GM23338 (cell line): ENCODE data around the gene MEF2A. TPM values are rescaled to one million over a fixed set of nuclear protein-coding genes. Genes with fewer than 3 reads are reported as not detected.

ENCODE experiments used
- ATAC-seq: fragments of 200-7000 bp; cut with Tn5 transposase; 3 replicates; pipeline ENCODE4 v1.9.1; 2020
- DNase-seq: peaks from one replicate; pipeline ENCODE4 v3.0.0-alpha.2; 2015; ENCODE audit warnings: low spot score
- H2AFZ ChIP-seq: fragments of 200-600 bp; sonication (generic); 2 replicates; pipeline ENCODE4 v1.8.0; 2016; ENCODE audit warnings: antibody characterized with exemption, mild to moderate bottlenecking, moderate library complexity
- H3F3A ChIP-seq: fragments of 200-600 bp; sonication (generic); replicated peaks from 2 replicates; pipeline ENCODE4 v1.8.0; 2017; ENCODE audit warnings: antibody characterized with exemption, mixed run types, low read depth
- H3K27ac ChIP-seq: fragments of 200-600 bp; sonication (generic); 2 replicates; pipeline ENCODE4 v1.6.1; 2016; ENCODE audit warnings: low read depth
- H3K27me3 ChIP-seq: fragments of 200-600 bp; sonication (generic); 2 replicates; pipeline ENCODE4 v1.8.0; 2016; ENCODE audit warnings: mild to moderate bottlenecking, mixed run types, moderate library complexity; ENCODE audit not compliant: insufficient read depth
- H3K36me3 ChIP-seq: fragments of 200-600 bp; sonication (generic); 2 replicates; pipeline ENCODE4 v1.8.0; 2016; ENCODE audit warnings: mild to moderate bottlenecking; ENCODE audit not compliant: insufficient read depth
- H3K4me1 ChIP-seq: fragments of 200-600 bp; sonication (generic); 2 replicates; pipeline ENCODE4 v1.8.0; 2016; ENCODE audit warnings: mild to moderate bottlenecking, moderate library complexity; ENCODE audit not compliant: insufficient read depth
- H3K4me2 ChIP-seq: fragments of 200-600 bp; sonication (generic); 2 replicates; pipeline ENCODE4 v1.7.1; 2017; ENCODE audit warnings: mixed run types
- H3K4me3 ChIP-seq: fragments of 200-600 bp; sonication (generic); 2 replicates; pipeline ENCODE4 v1.6.1; 2016; ENCODE audit warnings: mixed run types
- H3K79me2 ChIP-seq: fragments of 200-600 bp; sonication (generic); replicated peaks from 2 replicates; pipeline ENCODE4 v1.8.0; 2017; ENCODE audit warnings: mild to moderate bottlenecking; ENCODE audit not compliant: insufficient read depth
- H3K9me2 ChIP-seq: fragments of 200-600 bp; sonication (generic); 2 replicates; pipeline ENCODE4 v1.8.0; 2017; ENCODE audit not compliant: insufficient read depth
- H4K20me1 ChIP-seq: fragments of 200-600 bp; sonication (generic); replicated peaks from 2 replicates; pipeline ENCODE4 v1.8.0; 2017; ENCODE audit warnings: mild to moderate bottlenecking; ENCODE audit not compliant: insufficient read depth
- H3K27ac Mint-ChIP-seq: 2 replicates; pipeline ENCODE4 v1.8.0; 2020; ENCODE audit warnings: inconsistent platforms, mild to moderate bottlenecking, moderate library complexity, mixed read lengths
- H3K27me3 Mint-ChIP-seq: 3 replicates; pipeline ENCODE4 v1.8.0; 2022; ENCODE audit warnings: low read depth, mild to moderate bottlenecking, moderate library complexity, mixed read lengths, inconsistent platforms; ENCODE audit not compliant: insufficient read depth, poor library complexity
- H3K36me3 Mint-ChIP-seq: 3 replicates; pipeline ENCODE4 v1.8.0; 2021; ENCODE audit warnings: low read depth, mild to moderate bottlenecking, inconsistent platforms, moderate library complexity, mixed read lengths
- H3K4me1 Mint-ChIP-seq: 3 replicates; pipeline ENCODE4 v1.8.0; 2020; ENCODE audit warnings: mild to moderate bottlenecking, inconsistent platforms, mixed read lengths
- H3K4me3 Mint-ChIP-seq: 3 replicates; pipeline ENCODE4 v1.8.0; 2021; ENCODE audit warnings: moderate library complexity, mild to moderate bottlenecking, inconsistent platforms, mixed read lengths
- H3K9me3 Mint-ChIP-seq: 3 replicates; pipeline ENCODE4 v1.8.0; 2020; ENCODE audit warnings: moderate library complexity, mild to moderate bottlenecking, inconsistent platforms, mixed read lengths
- ETS1 ChIP-seq: IDR thresholded peaks from 2 replicates; pipeline ENCODE4 v1.6.1; 2016; ENCODE audit warnings: antibody characterized with exemption
- JUNB ChIP-seq: IDR thresholded peaks from one replicate; pipeline ENCODE4 v1.6.1; 2016; ENCODE audit warnings: antibody characterized with exemption; ENCODE audit not compliant: unreplicated experiment
- STAT1 ChIP-seq: IDR thresholded peaks from one replicate; pipeline ENCODE4 v1.6.1; 2016; ENCODE audit warnings: antibody characterized with exemption; ENCODE audit not compliant: unreplicated experiment
- ZNF114 ChIP-seq: fragments of 250-450 bp; sonication (Bioruptor Pico); IDR thresholded peaks from 2 replicates; pipeline ENCODE4 v1.5.0; 2020; ENCODE audit warnings: mild to moderate bottlenecking, moderate library complexity
- polyA plus RNA-seq: library from polyadenylated mRNA; unstranded; fragments of >200 nt; fragmentation: Nextera tagmentation; extraction: Ambion mirVana; gene quantifications from 2 replicates; pipeline ENCODE4 v1.2.1, GENCODE V29; 2016
- total RNA-seq: library from RNA; depleted of rRNA; stranded (reverse); fragments of >200 nt; shearing (Covaris generic); gene quantifications from 2 replicates; pipeline ENCODE4 v1.2.3, GENCODE V29; 2014
- TF ChIP-seq, protein P1 (sequence below), 2 experiments: fragments of 200-600 bp in 1 of 2; sonication (generic) in 1 of 2; conservative IDR thresholded peaks; 2 replicates each; pipeline versions ENCODE4 v1.5.1 to v1.6.1; 2016 to 2017; ENCODE audit warnings: antibody characterized with exemption in 2 of 2, low read depth in 2 of 2, mild to moderate bottlenecking in 2 of 2, moderate library complexity in 1 of 2
- TF ChIP-seq, protein P2 (sequence below): fragments of 250-450 bp; sonication (Bioruptor Pico); IDR thresholded peaks from 2 replicates; pipeline ENCODE4 v1.5.0; 2020; ENCODE audit warnings: mild to moderate bottlenecking, moderate library complexity

Gene MEF2A
- total and polyA plus RNA-seq, 2 experiments from 2014 or later: 20.3 to 42.3 TPM

DNA sequence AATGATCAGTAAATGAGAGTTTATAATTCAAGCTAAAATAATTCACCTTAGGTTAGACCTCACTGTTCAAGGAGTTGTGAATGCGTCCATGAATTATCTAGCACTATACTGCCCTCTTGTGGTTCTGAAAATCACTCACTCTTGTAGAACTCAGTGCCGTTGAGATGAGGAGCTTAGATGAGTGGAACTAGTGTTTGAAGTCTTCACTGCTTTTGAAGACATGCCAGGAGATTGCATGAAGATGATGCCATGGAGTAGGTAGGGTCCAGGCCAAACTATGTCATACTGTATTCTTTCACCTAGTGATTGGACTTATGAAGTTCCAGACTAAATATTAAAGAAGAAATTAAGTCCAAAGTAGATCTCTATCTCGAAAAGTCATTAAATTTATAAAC is 138.7 kb downstream of the MEF2A start:
- Histone ChIP-seq H3K27ac (no peak overlapping the region), H3F3A (no peaks in the 10 kb centered on the region), H3K4me3 (no peak overlapping the region), H3K27me3 (no peaks in the 10 kb centered on the region), H3K36me3 (no peaks in the 10 kb centered on the region), H3K4me2 (no peak overlapping the region), H3K9me2 (no peaks in the 10 kb centered on the region), H3K4me1 (peaks cover 9% of the 10 kb centered on the region; the same call in 1 of the 2 replicates), H3K79me2 (no peaks in the 10 kb centered on the region), H2AFZ (no peak overlapping the region), H4K20me1 (no peaks in the 10 kb centered on the region)
- H3K9me3 Mint-ChIP-seq: no peaks in the 10 kb centered on the region
- H3K4me1 Mint-ChIP-seq: peaks cover 24% of the 10 kb centered on the region
- H3K27me3 Mint-ChIP-seq: peaks cover 3% of the 10 kb centered on the region
- no peak overlapping the region for H3K4me3 Mint-ChIP-seq
- ATAC-seq (peak; percentile 93), DNase-seq (peak; percentile 94)
- H3K27ac Mint-ChIP-seq: no peak overlapping the region
- no peak for TF ChIP-seq ZNF114 (CRISPR knock-in tag)
- no peak for TF ChIP-seq STAT1
- TF ChIP-seq ETS1: no peak
- TF ChIP-seq, protein P1, sequence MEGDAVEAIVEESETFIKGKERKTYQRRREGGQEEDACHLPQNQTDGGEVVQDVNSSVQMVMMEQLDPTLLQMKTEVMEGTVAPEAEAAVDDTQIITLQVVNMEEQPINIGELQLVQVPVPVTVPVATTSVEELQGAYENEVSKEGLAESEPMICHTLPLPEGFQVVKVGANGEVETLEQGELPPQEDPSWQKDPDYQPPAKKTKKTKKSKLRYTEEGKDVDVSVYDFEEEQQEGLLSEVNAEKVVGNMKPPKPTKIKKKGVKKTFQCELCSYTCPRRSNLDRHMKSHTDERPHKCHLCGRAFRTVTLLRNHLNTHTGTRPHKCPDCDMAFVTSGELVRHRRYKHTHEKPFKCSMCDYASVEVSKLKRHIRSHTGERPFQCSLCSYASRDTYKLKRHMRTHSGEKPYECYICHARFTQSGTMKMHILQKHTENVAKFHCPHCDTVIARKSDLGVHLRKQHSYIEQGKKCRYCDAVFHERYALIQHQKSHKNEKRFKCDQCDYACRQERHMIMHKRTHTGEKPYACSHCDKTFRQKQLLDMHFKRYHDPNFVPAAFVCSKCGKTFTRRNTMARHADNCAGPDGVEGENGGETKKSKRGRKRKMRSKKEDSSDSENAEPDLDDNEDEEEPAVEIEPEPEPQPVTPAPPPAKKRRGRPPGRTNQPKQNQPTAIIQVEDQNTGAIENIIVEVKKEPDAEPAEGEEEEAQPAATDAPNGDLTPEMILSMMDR (conservative IDR thresholded peaks at IDR 0.05; ENCODE audit: low read depth in 2 of 2): peak; percentile 82 to 91
- no peak for TF ChIP-seq JUNB
- TF ChIP-seq, protein P2, sequence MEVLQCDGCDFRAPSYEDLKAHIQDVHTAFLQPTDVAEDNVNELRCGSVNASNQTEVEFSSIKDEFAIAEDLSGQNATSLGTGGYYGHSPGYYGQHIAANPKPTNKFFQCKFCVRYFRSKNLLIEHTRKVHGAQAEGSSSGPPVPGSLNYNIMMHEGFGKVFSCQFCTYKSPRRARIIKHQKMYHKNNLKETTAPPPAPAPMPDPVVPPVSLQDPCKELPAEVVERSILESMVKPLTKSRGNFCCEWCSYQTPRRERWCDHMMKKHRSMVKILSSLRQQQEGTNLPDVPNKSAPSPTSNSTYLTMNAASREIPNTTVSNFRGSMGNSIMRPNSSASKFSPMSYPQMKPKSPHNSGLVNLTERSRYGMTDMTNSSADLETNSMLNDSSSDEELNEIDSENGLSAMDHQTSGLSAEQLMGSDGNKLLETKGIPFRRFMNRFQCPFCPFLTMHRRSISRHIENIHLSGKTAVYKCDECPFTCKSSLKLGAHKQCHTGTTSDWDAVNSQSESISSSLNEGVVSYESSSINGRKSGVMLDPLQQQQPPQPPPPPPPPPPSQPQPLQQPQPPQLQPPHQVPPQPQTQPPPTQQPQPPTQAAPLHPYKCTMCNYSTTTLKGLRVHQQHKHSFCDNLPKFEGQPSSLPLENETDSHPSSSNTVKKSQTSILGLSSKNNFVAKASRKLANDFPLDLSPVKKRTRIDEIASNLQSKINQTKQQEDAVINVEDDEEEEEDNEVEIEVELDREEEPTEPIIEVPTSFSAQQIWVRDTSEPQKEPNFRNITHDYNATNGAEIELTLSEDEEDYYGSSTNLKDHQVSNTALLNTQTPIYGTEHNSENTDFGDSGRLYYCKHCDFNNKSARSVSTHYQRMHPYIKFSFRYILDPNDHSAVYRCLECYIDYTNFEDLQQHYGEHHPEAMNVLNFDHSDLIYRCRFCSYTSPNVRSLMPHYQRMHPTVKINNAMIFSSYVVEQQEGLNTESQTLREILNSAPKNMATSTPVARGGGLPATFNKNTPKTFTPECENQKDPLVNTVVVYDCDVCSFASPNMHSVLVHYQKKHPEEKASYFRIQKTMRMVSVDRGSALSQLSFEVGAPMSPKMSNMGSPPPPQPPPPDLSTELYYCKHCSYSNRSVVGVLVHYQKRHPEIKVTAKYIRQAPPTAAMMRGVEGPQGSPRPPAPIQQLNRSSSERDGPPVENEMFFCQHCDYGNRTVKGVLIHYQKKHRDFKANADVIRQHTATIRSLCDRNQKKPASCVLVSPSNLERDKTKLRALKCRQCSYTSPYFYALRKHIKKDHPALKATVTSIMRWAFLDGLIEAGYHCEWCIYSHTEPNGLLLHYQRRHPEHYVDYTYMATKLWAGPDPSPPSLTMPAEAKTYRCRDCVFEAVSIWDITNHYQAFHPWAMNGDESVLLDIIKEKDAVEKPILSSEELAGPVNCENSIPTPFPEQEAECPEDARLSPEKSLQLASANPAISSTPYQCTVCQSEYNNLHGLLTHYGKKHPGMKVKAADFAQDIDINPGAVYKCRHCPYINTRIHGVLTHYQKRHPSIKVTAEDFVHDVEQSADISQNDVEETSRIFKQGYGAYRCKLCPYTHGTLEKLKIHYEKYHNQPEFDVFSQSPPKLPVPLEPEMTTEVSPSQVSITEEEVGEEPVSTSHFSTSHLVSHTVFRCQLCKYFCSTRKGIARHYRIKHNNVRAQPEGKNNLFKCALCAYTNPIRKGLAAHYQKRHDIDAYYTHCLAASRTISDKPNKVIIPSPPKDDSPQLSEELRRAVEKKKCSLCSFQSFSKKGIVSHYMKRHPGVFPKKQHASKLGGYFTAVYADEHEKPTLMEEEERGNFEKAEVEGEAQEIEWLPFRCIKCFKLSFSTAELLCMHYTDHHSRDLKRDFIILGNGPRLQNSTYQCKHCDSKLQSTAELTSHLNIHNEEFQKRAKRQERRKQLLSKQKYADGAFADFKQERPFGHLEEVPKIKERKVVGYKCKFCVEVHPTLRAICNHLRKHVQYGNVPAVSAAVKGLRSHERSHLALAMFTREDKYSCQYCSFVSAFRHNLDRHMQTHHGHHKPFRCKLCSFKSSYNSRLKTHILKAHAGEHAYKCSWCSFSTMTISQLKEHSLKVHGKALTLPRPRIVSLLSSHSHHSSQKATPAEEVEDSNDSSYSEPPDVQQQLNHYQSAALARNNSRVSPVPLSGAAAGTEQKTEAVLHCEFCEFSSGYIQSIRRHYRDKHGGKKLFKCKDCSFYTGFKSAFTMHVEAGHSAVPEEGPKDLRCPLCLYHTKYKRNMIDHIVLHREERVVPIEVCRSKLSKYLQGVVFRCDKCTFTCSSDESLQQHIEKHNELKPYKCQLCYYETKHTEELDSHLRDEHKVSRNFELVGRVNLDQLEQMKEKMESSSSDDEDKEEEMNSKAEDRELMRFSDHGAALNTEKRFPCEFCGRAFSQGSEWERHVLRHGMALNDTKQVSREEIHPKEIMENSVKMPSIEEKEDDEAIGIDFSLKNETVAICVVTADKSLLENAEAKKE (CRISPR knock-in tag): no peak
- no peaks in the 10 kb centered on the region for H3K36me3 Mint-ChIP-seq
